ENCODE results near the gene MSH5.

GRCh38 chr6:31723245-31723979 is 16.4 kb upstream of the MSH5 start, which contains the start of gene MPIG6B:
- TF ChIP-seq CTCF (IDR thresholded peaks at IDR 0.05) (no peak), EZH2 (IDR thresholded peaks at IDR 0.05) (no peak), EZH2phosphoT487 (IDR thresholded peaks at IDR 0.05) (no peak)

All from neural progenitor cell (in vitro differentiated cells).